22Rv1 (cell line): ENCODE data around the gene CACNA2D2.

Source experiments
- H3K27ac ChIP-seq: fragments of 450-650 bp; 2 replicates; pipeline ENCODE4 v1.5.1; 2017
- CTCF ChIP-seq: fragments of 450-650 bp; IDR thresholded peaks from 2 replicates; pipeline ENCODE4 v1.5.1; 2017; ENCODE audit warnings: mild to moderate bottlenecking
- ZFX ChIP-seq: fragments of 450-650 bp; IDR thresholded peaks from 2 replicates; pipeline ENCODE4 v1.6.1; 2017; ENCODE audit warnings: antibody characterized with exemption, borderline replicate concordance

The CACNA2D2 gene

GRCh38 chr3:50483374-50483773 is 20.1 kb downstream of the CACNA2D2 start:
- TF ChIP-seq CTCF (no peak), ZFX (no peak)
- no peak overlapping the region for H3K27ac ChIP-seq

- no peak for TF ChIP-seq ZFX
- no peak for TF ChIP-seq CTCF
Observed at GRCh38 chr3:50481992-50482391, 21.4 kb downstream of the CACNA2D2 start.

GRCh38 chr3:50480471-50480870 is 23.0 kb downstream of the CACNA2D2 start:
- TF ChIP-seq ZFX (no peak), CTCF (no peak)

More at GRCh38 chr3:50481992-50482391, 21.4 kb downstream of the CACNA2D2 start:
- H3K27ac ChIP-seq = no peak overlapping the region

GRCh38 chr3:50479523-50479922 is 23.9 kb downstream of the CACNA2D2 start:
- H3K27ac ChIP-seq = no peak overlapping the region
- no peak for TF ChIP-seq ZFX
- no peak for TF ChIP-seq CTCF

More at GRCh38 chr3:50480471-50480870, 23.0 kb downstream of the CACNA2D2 start:
- no peak overlapping the region for H3K27ac ChIP-seq

GRCh38 chr3:50478671-50479260 is 24.7 kb downstream of the CACNA2D2 start:
- TF ChIP-seq CTCF = no peak
- TF ChIP-seq ZFX = no peak
- no peak overlapping the region for H3K27ac ChIP-seq

- TF ChIP-seq ZFX (no peak), CTCF (no peak)
Observed at GRCh38 chr3:50478051-50478450, 25.4 kb downstream of the CACNA2D2 start.

GRCh38 chr3:50475348-50475747 is 28.1 kb downstream of the CACNA2D2 start:
- H3K27ac ChIP-seq = no peak overlapping the region
- TF ChIP-seq ZFX (no peak), CTCF (no peak)

More at GRCh38 chr3:50478051-50478450, 25.4 kb downstream of the CACNA2D2 start:
- no peak overlapping the region for H3K27ac ChIP-seq
